Right atrium auricular region (tissue), 2 donors: ENCODE results near the gene HOXB5. TPM values are rescaled to one million over a fixed set of nuclear protein-coding genes. Genes with fewer than 3 reads are reported as not detected.

Experiments used
- DNase-seq: peaks from one replicate; pipeline ENCODE4 v3.0.0-alpha.2; 2019; ENCODE audit warnings: low spot score
- H3K27ac ChIP-seq, 2 donors: fragments of 200-600 bp; sonication (generic); 1 replicate in 1 of 2; 2 replicates in 1 of 2; pipeline ENCODE4 v1.5.1; 2016 to 2019
- H3K27me3 ChIP-seq, 2 donors: fragments of 200-600 bp; sonication (generic); one replicate each; pipeline versions ENCODE4 v1.5.1 to v1.6.0; 2017 to 2019
- H3K36me3 ChIP-seq: fragments of 200-600 bp; sonication (generic); one replicate; pipeline ENCODE4 v1.5.1; 2016
- H3K4me1 ChIP-seq, 2 donors: fragments of 200-600 bp; sonication (generic); one replicate each; pipeline versions ENCODE4 v1.5.1 to v1.6.0; 2017 to 2019
- H3K4me3 ChIP-seq, 2 donors: fragments of 200-600 bp; sonication (generic); 1 replicate in 1 of 2; 2 replicates in 1 of 2; pipeline ENCODE4 v1.5.1; 2017 to 2019; ENCODE audit warnings: mild to moderate bottlenecking in 1 of 2, moderate library complexity in 1 of 2
- H3K9me3 ChIP-seq, 2 donors: fragments of 200-600 bp; sonication (generic); one replicate each; pipeline ENCODE4 v1.5.1; 2019
- total RNA-seq, 2 donors: library from RNA; depleted of rRNA; stranded (reverse); fragments of >200 nt; gene quantifications; one replicate each; pipeline ENCODE4 v1.1.0, GENCODE V29; 2016
- TF ChIP-seq, protein P1 (sequence below), 2 donors: fragments of 200-600 bp; sonication (generic); IDR thresholded peaks; one replicate each; pipeline ENCODE4 v1.5.1; 2019; ENCODE audit warnings: antibody characterized with exemption in 2 of 2

Gene HOXB5
- total RNA-seq, 2 donors from 2014 or later, result not detected

DNA sequence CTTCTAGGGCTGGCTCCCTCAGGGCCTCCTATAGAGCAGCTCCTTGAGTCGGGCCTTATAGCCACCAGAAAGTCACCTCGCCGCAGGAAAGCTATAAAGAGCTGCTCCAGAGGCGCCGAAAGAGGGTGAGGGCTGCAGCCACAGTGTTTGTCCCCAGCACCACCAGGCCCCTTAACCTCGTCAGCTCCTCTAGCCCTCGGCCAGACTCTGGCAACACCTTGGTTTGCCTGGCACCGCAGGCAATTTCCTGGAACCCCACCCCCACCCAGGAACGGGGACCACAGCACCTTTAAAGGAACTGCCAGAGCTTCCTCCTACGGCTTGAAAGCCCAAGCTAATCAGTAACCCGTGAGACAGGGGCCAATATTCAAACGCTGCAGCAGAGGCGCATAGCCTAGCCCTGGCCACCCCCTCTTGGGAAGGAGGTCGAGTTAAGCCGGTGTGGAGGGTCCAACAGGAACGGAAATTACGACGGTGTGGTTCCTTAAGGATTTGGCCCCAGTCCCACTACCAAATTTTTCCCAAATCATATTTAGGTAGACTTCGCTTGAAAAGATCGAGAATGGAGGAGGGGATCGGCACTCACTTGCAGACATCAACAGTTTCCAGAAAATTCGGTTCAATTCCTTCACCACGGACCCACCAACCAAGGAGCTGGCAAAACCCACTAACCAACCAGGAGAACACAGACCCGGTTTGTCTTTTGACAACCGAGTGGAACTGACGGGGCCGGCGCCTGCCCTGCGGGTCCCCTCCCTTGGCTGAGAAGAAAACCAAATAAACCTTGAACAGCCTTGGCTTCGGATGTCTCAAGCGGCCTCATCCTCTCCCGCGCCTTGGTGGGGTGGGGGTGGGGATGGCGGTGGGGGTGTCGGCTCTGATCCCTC, 8.2 kb upstream of the HOXB5 start:
- peaks cover 0 to 4% of the 10 kb centered on the region in 2 donors for H3K9me3 ChIP-seq
- peaks cover 74 to 87% of the 10 kb centered on the region in 2 donors for H3K27me3 ChIP-seq
- peaks cover 0 to 19% of the 10 kb centered on the region in 2 donors for H3K4me1 ChIP-seq
- H3K4me3 ChIP-seq, result no peak overlapping the region
- no peak for DNase-seq
- no peaks in the 10 kb centered on the region for H3K36me3 ChIP-seq
- no peak overlapping the region for H3K27ac ChIP-seq
- TF ChIP-seq, protein P1, sequence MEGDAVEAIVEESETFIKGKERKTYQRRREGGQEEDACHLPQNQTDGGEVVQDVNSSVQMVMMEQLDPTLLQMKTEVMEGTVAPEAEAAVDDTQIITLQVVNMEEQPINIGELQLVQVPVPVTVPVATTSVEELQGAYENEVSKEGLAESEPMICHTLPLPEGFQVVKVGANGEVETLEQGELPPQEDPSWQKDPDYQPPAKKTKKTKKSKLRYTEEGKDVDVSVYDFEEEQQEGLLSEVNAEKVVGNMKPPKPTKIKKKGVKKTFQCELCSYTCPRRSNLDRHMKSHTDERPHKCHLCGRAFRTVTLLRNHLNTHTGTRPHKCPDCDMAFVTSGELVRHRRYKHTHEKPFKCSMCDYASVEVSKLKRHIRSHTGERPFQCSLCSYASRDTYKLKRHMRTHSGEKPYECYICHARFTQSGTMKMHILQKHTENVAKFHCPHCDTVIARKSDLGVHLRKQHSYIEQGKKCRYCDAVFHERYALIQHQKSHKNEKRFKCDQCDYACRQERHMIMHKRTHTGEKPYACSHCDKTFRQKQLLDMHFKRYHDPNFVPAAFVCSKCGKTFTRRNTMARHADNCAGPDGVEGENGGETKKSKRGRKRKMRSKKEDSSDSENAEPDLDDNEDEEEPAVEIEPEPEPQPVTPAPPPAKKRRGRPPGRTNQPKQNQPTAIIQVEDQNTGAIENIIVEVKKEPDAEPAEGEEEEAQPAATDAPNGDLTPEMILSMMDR (IDR thresholded peaks at IDR 0.05), result no peak

DNA sequence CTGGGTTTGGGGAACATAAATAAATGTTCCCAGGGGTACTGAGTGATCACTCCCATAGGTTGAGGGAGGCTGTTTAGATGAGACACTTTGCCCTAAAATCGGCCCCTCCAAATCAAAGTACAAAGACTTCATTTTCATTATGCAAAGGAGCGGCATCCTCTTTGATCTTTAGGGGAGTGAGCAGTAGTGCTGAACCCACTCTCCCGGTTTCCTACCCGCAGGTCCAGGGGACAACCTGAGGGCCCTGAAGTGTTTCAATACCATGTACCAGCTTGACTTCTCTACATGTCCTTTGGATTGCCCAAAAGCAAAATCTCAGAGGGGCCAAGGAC, 7.6 kb upstream of the HOXB5 start:
- H3K27me3 ChIP-seq, result peaks cover 68 to 89% of the 10 kb centered on the region in 2 donors
- DNase-seq, result no peak
- TF ChIP-seq, protein P1 (IDR thresholded peaks at IDR 0.05), result no peak
- H3K4me3 ChIP-seq, result no peak overlapping the region
- H3K9me3 ChIP-seq, result peaks cover 0 to 4% of the 10 kb centered on the region in 2 donors
- H3K27ac ChIP-seq, result no peak overlapping the region
- H3K4me1 ChIP-seq, result peaks cover 0 to 24% of the 10 kb centered on the region in 2 donors
- H3K36me3 ChIP-seq, result no peaks in the 10 kb centered on the region

DNA sequence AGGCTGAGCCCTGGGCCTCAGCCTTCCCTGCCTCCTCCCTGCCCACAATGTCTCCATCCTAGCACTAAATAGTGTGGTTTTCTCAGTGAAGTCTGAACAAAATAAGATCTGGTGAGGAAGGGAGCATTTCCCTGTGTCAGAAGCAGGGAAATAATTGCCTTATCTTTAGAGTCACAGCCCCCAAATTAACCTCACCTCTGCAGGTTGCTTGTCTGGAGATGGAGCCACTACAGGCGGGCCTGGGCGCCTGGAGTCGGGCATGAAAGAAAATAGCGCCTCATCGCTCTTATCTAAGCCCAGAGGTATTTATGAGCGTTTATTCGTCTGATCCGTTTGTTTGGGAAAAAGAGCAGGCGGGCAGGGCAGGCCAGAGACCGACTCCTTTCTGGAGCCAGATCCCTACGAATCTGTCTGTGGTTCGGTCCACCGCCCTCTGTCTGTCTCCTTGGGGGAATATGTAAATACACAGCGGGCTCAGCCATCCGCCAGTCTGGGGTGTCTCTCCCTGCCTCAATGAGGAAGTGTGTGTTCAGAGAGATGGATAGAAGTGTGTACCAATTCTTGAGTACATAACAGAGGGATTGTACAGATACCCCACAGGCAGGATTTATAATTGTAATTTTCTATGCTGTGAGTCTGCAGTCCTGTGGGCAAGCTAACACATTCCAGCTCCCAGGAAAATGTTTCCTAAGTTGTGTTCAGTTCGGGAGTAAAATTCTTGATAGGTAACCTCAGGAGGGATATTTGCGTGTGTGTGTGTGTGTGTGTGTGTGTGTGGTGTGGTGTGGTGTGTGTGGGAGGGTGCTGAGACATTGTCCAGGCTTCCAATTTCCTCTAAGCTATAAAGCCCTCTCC, 6.9 kb upstream of the HOXB5 start:
- no peaks in the 10 kb centered on the region for H3K36me3 ChIP-seq
- no peak overlapping the region for H3K4me3 ChIP-seq
- H3K27me3 ChIP-seq, result peaks cover 71 to 88% of the 10 kb centered on the region in 2 donors
- peaks cover 0 to 28% of the 10 kb centered on the region in 2 donors for H3K4me1 ChIP-seq
- no peak overlapping the region for H3K27ac ChIP-seq
- peaks cover 0 to 4% of the 10 kb centered on the region in 2 donors for H3K9me3 ChIP-seq
- no peak for DNase-seq
- TF ChIP-seq, protein P1 (IDR thresholded peaks at IDR 0.05), result no peak

DNA sequence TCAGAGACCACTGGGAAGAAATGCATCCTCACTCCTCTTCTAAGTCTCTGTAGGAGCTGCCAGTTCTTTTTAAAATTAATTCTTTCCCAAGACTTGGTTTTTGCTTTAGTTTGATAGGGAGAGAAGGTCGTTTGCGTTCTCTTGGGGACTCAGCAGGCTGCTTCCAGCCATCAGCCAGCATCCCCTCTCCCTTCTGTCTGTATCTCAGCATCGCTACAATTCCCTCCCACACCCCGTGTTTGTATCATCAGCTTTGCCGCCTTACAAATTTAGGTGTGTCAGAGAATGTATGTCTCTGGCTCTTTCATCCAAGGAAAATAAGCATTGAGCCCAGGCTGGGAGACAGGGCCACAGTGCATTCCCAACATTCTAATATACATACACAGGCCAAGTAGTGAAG, 5.8 kb upstream of the HOXB5 start:
- TF ChIP-seq, protein P1 (IDR thresholded peaks at IDR 0.05), result no peak
- no peak overlapping the region for H3K4me3 ChIP-seq
- peaks cover 71 to 91% of the 10 kb centered on the region in 2 donors for H3K27me3 ChIP-seq
- no peaks in the 10 kb centered on the region for H3K36me3 ChIP-seq
- peaks cover 0 to 4% of the 10 kb centered on the region in 2 donors for H3K9me3 ChIP-seq
- no peak overlapping the region for H3K27ac ChIP-seq
- H3K4me1 ChIP-seq, result peaks cover 0 to 28% of the 10 kb centered on the region in 2 donors
- DNase-seq, result no peak

DNA sequence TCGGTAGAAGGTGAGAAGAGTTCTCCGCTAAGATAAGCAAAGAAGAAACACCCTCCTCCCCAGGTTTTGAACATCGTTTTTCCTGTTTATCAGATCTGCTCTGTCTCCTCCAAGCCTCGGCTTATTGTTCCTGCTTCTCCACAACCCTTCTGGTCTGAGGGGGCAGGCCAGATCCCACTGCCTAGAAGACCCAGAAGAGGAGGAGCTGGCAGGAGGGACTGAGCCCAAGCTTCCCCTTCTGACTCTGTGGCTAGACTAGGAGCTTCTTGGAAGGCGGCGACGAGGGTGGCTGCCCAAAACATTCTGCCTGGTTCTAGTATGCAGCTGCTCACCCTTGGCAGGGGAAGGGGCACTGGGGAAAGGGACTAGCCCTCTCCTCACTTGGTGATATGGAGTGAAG, 5.2 kb upstream of the HOXB5 start:
- H3K4me3 ChIP-seq, result no peak overlapping the region
- TF ChIP-seq, protein P1 (IDR thresholded peaks at IDR 0.05), result no peak
- H3K27ac ChIP-seq, result no peak overlapping the region
- H3K27me3 ChIP-seq, result peaks cover 71 to 90% of the 10 kb centered on the region in 2 donors
- no peak for DNase-seq
- H3K36me3 ChIP-seq, result no peaks in the 10 kb centered on the region
- peaks cover 0 to 4% of the 10 kb centered on the region in 2 donors for H3K9me3 ChIP-seq
- H3K4me1 ChIP-seq, result peaks cover 0 to 33% of the 10 kb centered on the region in 2 donors
